ENCODE data around the gene NRXN3. TPM values are rescaled to one million over a fixed set of nuclear protein-coding genes. Genes with fewer than 3 reads are reported as not detected.

NRXN3 gene
- total and polyA plus RNA-seq, 2 experiments from 2014 or later, result 1.0 to 1.8 TPM

DNA sequence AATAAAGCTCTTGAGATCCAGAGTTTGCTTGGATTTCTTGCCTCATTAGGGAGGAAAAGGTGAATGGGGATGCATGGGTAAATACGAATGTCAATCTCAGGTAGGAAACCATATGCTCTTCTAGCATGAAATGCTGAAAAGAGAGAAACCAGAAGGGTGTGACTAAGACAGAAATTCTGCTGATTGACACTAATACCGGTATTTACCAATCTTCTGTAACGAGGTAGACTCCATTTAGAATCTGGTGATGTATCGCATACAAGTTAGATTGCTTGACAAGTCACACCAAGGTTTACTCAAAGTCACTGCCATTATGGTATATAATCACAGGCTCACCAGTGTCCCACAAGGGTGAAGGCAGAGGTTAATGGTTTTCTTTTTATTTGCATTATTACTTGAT lies 337.9 kb downstream of the NRXN3 start (continued):
- TF ChIP-seq ZNF462 (CRISPR knock-in tag; IDR thresholded peaks at IDR 0.05), result no peak
- TF ChIP-seq JUNB (IDR thresholded peaks at IDR 0.05; ENCODE audit: unreplicated experiment), result no peak
- no peak for TF ChIP-seq NANOG (IDR thresholded peaks at IDR 0.05; ENCODE audit: borderline replicate concordance)
- no peak for TF ChIP-seq EZH2 (IDR thresholded peaks at IDR 0.05; ENCODE audit: low read depth, unreplicated experiment)
- TF ChIP-seq REST (IDR thresholded peaks at IDR 0.05; ENCODE audit: unreplicated experiment), result no peak
- no peak for TF ChIP-seq CREB1 (CRISPR knock-in tag; IDR thresholded peaks at IDR 0.05; ENCODE audit: low read depth)
- no peak for TF ChIP-seq ZNF331 (CRISPR knock-in tag; IDR thresholded peaks at IDR 0.05; ENCODE audit: low read depth)
- no peak for TF ChIP-seq CTCF (conservative IDR thresholded peaks at IDR 0.05; ENCODE audit: low read depth in 2 of 2)
- TF ChIP-seq, protein P1, sequence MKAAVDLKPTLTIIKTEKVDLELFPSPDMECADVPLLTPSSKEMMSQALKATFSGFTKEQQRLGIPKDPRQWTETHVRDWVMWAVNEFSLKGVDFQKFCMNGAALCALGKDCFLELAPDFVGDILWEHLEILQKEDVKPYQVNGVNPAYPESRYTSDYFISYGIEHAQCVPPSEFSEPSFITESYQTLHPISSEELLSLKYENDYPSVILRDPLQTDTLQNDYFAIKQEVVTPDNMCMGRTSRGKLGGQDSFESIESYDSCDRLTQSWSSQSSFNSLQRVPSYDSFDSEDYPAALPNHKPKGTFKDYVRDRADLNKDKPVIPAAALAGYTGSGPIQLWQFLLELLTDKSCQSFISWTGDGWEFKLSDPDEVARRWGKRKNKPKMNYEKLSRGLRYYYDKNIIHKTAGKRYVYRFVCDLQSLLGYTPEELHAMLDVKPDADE (IDR thresholded peaks at IDR 0.05), result no peak
- no peak for TF ChIP-seq POLR2AphosphoS5 (IDR thresholded peaks at IDR 0.05; ENCODE audit: low read depth)
- TF ChIP-seq ZNF114 (CRISPR knock-in tag; IDR thresholded peaks at IDR 0.05), result no peak

All from GM23338 (cell line).